Measurements from ENCODE around the gene KATNAL1.

GRCh38 chr13:30165796-30166195 lies 141.6 kb downstream of the KATNAL1 start:
- TF ChIP-seq CTCF (IDR thresholded peaks at IDR 0.05; ENCODE audit: poor library complexity): no peak
- no peak for TF ChIP-seq EZH2phosphoT487 (IDR thresholded peaks at IDR 0.05; ENCODE audit: low read depth, severe bottlenecking, unreplicated experiment)
- TF ChIP-seq EZH2 (IDR thresholded peaks at IDR 0.05; ENCODE audit: borderline replicate concordance): no peak
